Suprapubic skin (tissue), 4 donors: Measurements from ENCODE around the gene NFIA. TPM values are rescaled to one million over a fixed set of nuclear protein-coding genes. Genes with fewer than 3 reads are reported as not detected.

ENCODE experiments used
- DNase-seq, 2 donors: peaks; one replicate each; pipeline ENCODE4 v3.0.0-alpha.2; 2019; ENCODE audit warnings: low spot score in 2 of 2
- H3K27ac ChIP-seq: fragments of 200-600 bp; sonication (generic); one replicate; pipeline ENCODE4 v1.5.1; 2019
- H3K27me3 ChIP-seq: fragments of 200-600 bp; sonication (generic); one replicate; pipeline ENCODE4 v1.5.1; 2019
- H3K36me3 ChIP-seq: fragments of 200-600 bp; sonication (generic); one replicate; pipeline ENCODE4 v1.5.1; 2019
- H3K4me1 ChIP-seq: fragments of 200-600 bp; sonication (generic); one replicate; pipeline ENCODE4 v1.5.1; 2019
- H3K4me3 ChIP-seq: fragments of 200-600 bp; sonication (generic); one replicate; pipeline ENCODE4 v1.5.1; 2019; ENCODE audit warnings: mild to moderate bottlenecking
- H3K9me3 ChIP-seq: fragments of 200-600 bp; sonication (generic); one replicate; pipeline ENCODE4 v1.5.1; 2019
- CTCF ChIP-seq, 2 donors: fragments of 200-600 bp in 1 of 2; fragments of 450-650 bp in 1 of 2; sonication (generic) in 1 of 2; IDR thresholded peaks; one replicate each; pipeline ENCODE4 v1.5.1; 2016 to 2019; ENCODE audit warnings: antibody characterized with exemption in 2 of 2, mild to moderate bottlenecking in 1 of 2, moderate library complexity in 1 of 2
- EP300 ChIP-seq: sonication (generic); formaldehyde crosslinking; IDR thresholded peaks from one replicate; pipeline ENCODE4 v1.6.1; 2017; ENCODE audit warnings: antibody characterized with exemption
- POLR2A ChIP-seq, 2 donors: fragments of 450-650 bp; IDR thresholded peaks; one replicate each; pipeline ENCODE4 v1.6.1; 2017; ENCODE audit warnings: antibody characterized with exemption in 2 of 2, mild to moderate bottlenecking in 2 of 2, moderate library complexity in 2 of 2
- POLR2AphosphoS5 ChIP-seq, 3 donors: sonication (generic); formaldehyde crosslinking; IDR thresholded peaks; one replicate each; pipeline ENCODE4 v1.6.1; 2017; ENCODE audit warnings: antibody characterized with exemption in 3 of 3
- WGBS: methylation state at CpG from one replicate; pipeline ENCODE4 v1.1.5; 2018; 5-methylcytosine and 5-hydroxymethylcytosine counted together
- total RNA-seq, 4 donors: library from RNA; depleted of rRNA; stranded (reverse); fragments of >200 nt; gene quantifications; one replicate each; pipeline ENCODE4 v1.1.0, GENCODE V29; 2016

Gene NFIA
- total RNA-seq, 4 donors from 2014 or later, result 30.1 to 54.2 (median 48.2) TPM

GRCh38 chr1:61210435-61211154, 128.2 kb downstream of the NFIA start:
- no peak overlapping the region for H3K4me3 ChIP-seq

GRCh38 chr1:61213245-61214011, 131.1 kb downstream of the NFIA start:
- H3K4me3 ChIP-seq, result no peak overlapping the region
- H3K9me3 ChIP-seq, result no peaks in the 10 kb centered on the region
- DNase-seq, result no peak
- H3K36me3 ChIP-seq, result no peaks in the 10 kb centered on the region
- no peak for TF ChIP-seq EP300
- no peak for TF ChIP-seq POLR2A (IDR thresholded peaks at IDR 0.05)
- no peak for TF ChIP-seq CTCF (IDR thresholded peaks at IDR 0.05)
- no peak for TF ChIP-seq POLR2AphosphoS5 (IDR thresholded peaks at IDR 0.05)
- H3K27me3 ChIP-seq, result no peaks in the 10 kb centered on the region
- 94% methylated on average over 12 of the region's 12 CpGs for WGBS
- H3K4me1 ChIP-seq, result peaks cover 3% of the 10 kb centered on the region
- H3K27ac ChIP-seq, result no peak overlapping the region

More at GRCh38 chr1:61210435-61211154, 128.2 kb downstream of the NFIA start:
- Histone ChIP-seq H3K9me3 (no peaks in the 10 kb centered on the region), H3K27me3 (no peaks in the 10 kb centered on the region), H3K27ac (no peak overlapping the region), H3K4me1 (peaks cover 3% of the 10 kb centered on the region), H3K36me3 (no peaks in the 10 kb centered on the region)
- WGBS, result 89% methylated on average over 3 of the region's 3 CpGs
- DNase-seq, result no peak
- TF ChIP-seq EP300 (no peak), POLR2AphosphoS5 (IDR thresholded peaks at IDR 0.05) (no peak), POLR2A (IDR thresholded peaks at IDR 0.05) (no peak), CTCF (IDR thresholded peaks at IDR 0.05) (no peak)

- WGBS, result 95% methylated on average over 2 of the region's 2 CpGs
- no peak for DNase-seq
- Histone ChIP-seq H3K27ac (no peak overlapping the region), H3K36me3 (no peaks in the 10 kb centered on the region), H3K4me1 (peaks cover 3% of the 10 kb centered on the region), H3K27me3 (no peaks in the 10 kb centered on the region), H3K9me3 (no peaks in the 10 kb centered on the region), H3K4me3 (no peak overlapping the region)
- TF ChIP-seq POLR2AphosphoS5 (IDR thresholded peaks at IDR 0.05) (no peak), EP300 (no peak), CTCF (IDR thresholded peaks at IDR 0.05) (no peak), POLR2A (IDR thresholded peaks at IDR 0.05) (no peak)
Observed at GRCh38 chr1:61215119-61215518, 132.8 kb downstream of the NFIA start.

GRCh38 chr1:61215676-61216289, 133.4 kb downstream of the NFIA start:
- H3K4me3 ChIP-seq, result no peak overlapping the region
- H3K27ac ChIP-seq, result no peak overlapping the region
- no peak for TF ChIP-seq EP300
- no peak for TF ChIP-seq POLR2A (IDR thresholded peaks at IDR 0.05)
- TF ChIP-seq POLR2AphosphoS5 (IDR thresholded peaks at IDR 0.05), result no peak
- no peak for TF ChIP-seq CTCF (IDR thresholded peaks at IDR 0.05)
- H3K27me3 ChIP-seq, result no peaks in the 10 kb centered on the region
- WGBS, result 85% methylated on average over 6 of the region's 6 CpGs
- H3K9me3 ChIP-seq, result no peaks in the 10 kb centered on the region
- peaks cover 7% of the 10 kb centered on the region for H3K4me1 ChIP-seq
- no peak for DNase-seq
- H3K36me3 ChIP-seq, result no peaks in the 10 kb centered on the region

- H3K4me3 ChIP-seq, result no peak overlapping the region
- H3K36me3 ChIP-seq, result no peaks in the 10 kb centered on the region
- no peak overlapping the region for H3K27ac ChIP-seq
- WGBS, result 62% methylated on average over 2 of the region's 2 CpGs
- H3K9me3 ChIP-seq, result no peaks in the 10 kb centered on the region
- no peaks in the 10 kb centered on the region for H3K27me3 ChIP-seq
- no peak for DNase-seq
- peaks cover 19% of the 10 kb centered on the region for H3K4me1 ChIP-seq
- TF ChIP-seq EP300 (no peak), CTCF (IDR thresholded peaks at IDR 0.05) (no peak), POLR2A (IDR thresholded peaks at IDR 0.05) (no peak), POLR2AphosphoS5 (IDR thresholded peaks at IDR 0.05) (no peak)
Observed at GRCh38 chr1:61220536-61220935, 138.2 kb downstream of the NFIA start.
